Amygdala (tissue), 56 donors: ENCODE results near the gene INPP5B.
A peak's percentile ranks its signal among the peaks of the same experiment; 100 is the strongest.

ENCODE experiments used
- DNase-seq, 56 donors: peaks; one replicate each; lab custom pipeline; 2025; lab: John Stamatoyannopoulos, UW

The INPP5B gene

DNA sequence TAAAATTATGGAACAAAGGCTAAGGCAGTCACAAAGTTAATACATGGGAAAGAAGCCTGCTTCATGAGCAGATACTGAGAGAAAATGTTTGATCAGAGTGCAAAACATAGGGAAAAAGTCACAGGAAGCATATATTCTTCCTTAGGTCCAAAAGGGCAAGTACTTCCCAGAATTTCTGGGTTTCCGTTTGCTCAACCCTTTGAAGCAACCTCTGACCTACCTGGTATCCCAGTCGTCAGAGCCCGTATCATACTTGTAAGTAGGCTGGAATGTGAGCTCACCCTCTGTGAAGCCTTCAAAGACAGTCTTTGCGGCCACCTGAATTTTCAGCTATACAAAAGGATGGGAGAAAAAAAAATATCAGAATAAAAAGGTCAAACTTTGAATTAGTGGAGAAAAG lies 67.0 kb downstream of the INPP5B start:
- no peak for DNase-seq

DNA sequence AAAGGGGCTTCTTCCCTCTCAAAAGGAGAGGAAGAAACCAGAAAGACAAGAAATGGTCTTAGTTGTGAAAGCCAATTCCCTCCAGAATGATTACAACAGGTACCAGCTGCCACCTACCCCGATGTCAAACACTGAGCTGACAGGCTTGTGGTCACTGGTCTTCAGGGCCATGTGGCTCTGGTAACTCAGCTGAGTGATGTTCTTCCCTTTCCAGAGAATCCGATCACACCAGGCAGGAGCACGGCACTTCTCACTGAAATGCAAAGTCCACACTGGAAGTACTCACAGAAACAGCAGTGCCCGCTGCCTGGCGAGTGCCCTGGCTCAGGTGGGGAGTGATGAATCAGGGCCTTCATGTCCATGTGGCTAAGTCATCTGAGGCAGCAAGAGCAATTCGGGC lies 68.8 kb downstream of the INPP5B start:
- DNase-seq = no peak

DNA sequence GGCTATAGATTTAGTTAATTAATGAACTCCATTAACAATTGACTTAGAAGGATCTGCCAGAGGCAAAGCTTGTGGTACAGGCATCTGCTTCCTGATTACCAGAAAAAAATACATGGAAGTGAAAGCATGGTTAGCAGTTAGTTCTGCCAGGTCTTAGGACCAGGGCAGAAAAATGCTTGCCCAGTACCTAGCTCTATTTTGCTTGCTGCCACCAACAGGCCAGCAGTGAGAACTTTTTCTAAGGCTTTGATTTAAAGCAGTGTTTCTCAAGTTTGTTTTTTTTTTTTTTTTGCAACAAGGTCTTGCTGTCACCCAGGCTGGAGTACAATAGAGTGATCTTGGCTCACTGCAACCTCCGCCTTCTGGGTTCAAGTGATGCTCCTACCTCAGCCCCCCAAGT lies 71.0 kb downstream of the INPP5B start:
- DNase-seq = no peak

DNA sequence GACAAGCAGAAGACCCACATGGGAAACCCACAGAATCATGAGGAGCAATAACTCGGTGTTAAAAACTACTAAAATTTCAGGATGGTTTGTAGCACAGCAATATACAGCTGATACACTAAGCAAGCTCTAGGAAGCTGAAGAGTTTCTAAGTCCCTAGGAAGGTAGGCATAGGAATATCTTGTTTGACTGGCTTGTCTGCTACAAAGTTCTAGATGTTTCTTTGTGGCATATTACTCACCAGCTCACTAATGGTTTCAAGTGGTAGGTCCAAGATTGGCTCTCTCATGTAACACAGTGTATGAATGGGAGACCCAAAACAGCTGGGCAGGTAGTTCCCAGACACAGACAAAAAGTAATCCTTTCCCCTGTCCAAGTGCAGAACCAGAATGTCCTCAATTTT lies 74.2 kb downstream of the INPP5B start:
- no peak for DNase-seq

DNA sequence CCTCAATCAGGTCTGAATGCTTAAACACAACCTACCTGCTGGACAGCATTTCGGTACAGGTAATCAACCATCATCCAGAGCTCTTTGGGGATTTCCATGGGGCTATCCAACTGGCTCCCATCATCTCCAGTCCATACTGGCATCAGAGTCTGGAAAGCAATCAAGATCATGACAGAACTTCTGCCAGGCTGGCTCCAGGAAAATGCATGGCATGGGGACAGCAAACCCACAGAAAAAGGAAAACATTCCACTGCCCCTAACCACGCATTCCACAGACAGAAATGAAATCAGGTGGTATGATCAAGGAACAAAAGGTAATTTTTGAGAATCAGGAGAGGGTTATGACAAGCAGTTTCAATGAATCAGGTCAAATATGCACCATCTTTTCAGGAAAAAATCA lies 78.4 kb downstream of the INPP5B start:
- no peak for DNase-seq

DNA sequence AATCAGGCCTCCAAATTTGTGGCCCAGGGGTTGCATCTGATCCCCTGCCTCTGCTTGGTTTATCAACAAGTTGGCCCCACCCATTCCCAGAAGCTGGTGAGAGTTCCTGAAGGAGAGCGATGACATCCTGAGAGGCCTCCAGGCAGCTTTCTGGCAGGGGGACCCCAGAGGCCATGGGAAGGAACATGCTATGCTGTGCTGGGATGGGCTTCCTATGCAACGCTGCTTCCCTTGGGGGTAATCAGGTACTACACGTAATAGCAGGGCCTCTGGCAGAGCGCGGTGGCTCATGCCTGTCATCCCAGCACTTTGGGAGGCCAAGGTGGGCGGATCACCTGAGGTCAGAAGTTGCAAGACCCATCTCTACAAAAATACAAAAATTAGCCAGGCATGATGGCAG lies 79.1 kb downstream of the INPP5B start:
- DNase-seq = no peak

DNA sequence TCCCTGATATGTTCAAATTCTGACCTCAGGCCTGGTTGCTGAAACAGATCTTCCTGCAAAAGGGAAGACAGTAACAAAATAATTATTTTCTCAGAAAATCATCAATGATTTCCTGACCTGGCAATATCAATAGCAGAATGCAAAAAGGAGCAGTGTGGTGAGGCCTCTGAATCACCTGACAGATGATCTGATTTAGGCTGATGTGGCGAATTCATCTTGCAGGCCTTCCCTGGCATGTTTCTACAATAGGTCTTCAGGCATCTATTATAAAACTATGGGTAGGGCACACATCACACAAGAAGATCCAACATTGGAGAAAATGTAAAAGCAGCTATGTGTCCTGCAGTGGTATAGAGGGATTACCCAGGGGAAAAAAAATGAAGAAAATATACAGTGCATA lies 80.4 kb downstream of the INPP5B start:
- DNase-seq = no peak

DNA sequence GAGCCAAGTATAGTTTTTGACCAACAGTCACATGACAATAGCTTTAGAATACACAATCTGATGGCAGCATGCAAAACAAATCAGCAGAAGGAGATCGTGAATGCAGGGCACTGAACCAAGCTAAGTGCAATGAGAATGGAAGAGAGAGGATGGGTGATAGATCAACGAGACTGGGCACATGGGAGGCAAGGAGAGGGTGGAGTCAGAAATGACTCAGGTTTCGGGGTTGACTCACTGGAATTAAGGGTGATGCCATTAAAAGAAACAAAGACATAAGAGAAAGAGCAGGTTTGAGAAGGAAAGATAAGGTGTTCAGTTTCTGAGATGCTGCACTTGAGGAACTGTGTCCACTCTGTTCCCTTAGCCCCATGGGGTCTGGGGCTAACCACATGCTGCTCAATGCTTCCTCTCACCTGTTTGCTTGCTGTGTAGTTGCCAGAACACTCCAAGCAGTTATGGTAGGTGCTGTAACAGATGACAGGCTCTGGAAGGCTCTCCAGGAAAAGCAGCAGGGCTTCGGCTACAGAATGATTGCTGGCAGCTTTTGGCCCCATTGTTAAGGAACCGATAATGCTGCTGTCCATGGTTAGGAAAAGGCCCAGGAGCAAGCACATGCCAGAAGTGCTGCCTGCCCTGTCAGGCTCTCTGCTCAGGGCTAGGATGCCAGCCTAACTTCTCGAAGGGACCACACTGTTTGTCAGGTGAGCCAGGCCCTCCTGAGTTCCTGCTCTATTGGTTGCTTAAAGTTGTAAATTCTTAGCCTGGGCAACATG lies 81.3 kb downstream of the INPP5B start:
- no peak for DNase-seq

DNA sequence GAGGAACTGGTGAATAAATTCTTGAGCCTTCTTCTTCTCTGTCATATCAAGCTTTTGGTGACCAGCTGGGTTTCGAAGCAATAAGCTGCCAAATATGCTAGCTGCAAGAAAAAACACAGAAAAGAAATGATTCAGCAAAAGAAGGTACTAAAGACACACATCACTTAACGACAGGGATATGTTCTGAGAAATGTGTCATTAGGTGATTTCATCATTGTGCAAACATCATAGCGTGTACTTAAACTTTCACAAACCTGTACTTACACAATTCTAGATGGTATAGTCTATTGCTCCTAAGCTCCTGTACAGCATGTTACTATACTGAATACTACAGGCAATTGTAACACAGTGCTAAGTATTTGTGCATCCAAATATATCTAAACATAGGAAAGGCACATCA lies 84.5 kb downstream of the INPP5B start:
- DNase-seq = no peak

DNA sequence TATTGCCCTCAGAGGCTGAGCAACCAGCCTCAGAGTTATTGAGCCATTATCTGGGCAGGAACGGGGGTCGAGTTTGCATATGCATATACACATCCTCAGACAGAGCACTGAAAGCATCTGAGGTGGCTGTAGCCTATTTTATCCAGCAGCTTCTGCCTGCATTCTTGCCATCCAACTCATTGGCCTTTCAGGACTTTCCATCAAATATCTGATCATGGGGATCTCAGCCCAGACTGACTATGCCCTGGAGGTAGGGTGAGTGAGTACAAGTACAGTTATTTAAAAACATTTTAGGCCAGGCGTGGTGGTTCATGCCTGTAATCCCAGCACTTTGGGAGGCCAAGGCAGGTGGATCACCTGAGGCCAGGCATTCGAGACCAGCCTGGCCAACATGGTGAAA lies 85.7 kb downstream of the INPP5B start:
- DNase-seq = no peak

DNA sequence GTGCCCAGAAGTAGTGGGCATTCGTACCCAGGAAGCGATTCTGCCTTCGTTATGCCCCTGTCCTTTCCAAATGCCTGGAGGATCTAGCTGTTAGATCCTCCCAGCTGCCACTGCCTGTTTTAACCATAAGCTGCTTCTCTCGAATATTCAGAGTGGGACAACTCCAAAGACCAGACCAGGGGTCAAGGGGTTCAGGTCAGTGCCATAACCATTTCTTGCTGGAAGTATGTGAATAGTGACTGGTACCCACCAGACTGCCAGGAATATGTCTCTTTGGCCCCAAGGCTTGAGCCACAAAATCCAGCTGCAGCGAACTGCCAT lies 86.5 kb downstream of the INPP5B start:
- DNase-seq = no peak

DNA sequence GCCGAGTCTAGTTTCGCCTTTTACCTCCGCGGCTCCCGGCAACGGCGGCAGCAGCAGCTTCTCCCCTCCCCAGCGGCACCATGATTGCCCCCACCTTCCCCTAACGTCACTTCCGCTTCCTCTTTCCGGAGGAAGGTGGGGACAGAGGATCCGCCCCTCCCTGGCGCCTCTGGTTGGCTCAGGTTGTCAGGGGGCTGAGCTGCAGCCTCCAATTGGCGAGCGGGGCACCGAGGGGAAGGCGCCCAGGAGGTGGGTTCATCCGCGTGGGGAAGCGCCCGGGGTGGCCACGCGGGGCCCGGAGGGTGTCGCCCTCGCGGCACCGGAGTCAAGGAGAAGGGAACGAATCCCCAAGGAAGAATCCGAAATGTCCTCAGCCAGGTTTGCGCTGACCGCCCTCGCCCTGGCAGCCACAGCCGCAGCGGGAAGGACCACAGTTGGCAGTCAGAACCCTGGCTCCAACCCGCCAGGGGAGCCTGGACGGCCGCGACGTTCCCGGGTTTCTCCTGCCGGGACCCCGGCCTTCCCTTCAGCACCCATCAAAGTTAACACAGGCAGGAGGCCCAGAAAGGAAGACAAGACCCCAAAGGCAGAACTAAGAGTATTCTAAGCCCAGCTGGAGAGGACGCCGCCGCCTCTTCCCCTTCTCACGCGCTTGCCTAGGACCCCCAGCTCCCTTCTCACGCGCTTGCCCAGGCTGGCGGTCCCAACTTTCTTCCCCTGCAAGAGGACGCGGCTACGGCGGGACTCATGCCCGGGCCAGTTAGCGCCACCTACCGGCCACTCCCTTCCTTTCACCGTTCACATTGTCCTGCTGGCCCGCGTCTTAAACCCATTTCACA lies 87.1 kb downstream of the INPP5B start, which contains the start of gene MTF1:
TSS of gene MTF1 (minus strand) at position 86 of the 839 bp plus-strand sequence. CDS start 1,934 bp downstream, outside the sequence.
- peak; percentile 76 to 98 (median 93) for DNase-seq

DNA sequence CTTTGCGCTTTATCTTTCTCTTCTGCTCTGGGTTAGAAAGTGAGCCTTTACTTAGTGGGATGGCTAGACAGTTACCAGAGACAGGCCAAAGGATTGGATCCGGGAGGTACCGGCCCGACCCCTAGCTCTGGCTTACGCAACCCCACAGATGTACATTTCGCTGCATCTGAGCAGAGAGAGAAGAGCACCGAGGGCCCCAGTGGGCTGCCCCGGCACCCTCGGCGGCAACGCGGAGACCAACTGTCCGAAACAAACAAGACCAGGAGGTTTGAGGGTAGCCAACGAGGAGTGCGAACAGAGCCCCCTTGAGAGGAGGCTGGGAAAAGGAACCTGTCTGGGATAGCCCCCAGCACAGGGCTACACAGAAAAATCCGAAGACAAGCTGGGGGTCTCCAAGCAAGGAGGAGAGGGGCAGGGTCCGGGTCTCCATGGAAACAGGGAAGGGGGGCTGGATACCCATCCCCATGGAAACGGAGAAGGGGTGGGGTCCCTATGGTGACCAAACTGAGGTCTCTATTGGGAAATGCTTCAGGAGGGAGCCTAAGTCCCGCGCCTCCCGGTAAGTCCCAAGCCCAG lies 87.8 kb downstream of the INPP5B start:
- peak in 4 of 56 donors; percentile 27 to 59 (median 28) for DNase-seq

DNA sequence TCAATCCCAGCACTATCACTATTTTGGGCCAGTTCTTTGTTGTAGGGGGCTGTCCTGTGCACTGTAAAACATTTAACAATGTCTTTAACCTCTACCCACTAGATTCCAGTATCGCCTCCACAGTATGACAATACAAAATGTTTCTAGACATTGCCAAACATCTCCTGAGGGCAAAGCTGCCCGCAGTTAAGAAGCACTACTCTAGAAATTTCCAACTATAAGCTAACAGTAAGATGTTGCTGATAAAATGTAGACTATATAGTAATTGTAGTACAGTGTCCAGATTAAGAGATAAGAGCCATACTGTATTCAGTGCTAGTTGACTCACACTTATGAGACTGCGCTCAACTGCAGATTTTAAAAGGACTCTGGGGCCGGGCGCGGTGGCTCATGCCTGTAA lies 92.4 kb downstream of the INPP5B start:
- no peak for DNase-seq

DNA sequence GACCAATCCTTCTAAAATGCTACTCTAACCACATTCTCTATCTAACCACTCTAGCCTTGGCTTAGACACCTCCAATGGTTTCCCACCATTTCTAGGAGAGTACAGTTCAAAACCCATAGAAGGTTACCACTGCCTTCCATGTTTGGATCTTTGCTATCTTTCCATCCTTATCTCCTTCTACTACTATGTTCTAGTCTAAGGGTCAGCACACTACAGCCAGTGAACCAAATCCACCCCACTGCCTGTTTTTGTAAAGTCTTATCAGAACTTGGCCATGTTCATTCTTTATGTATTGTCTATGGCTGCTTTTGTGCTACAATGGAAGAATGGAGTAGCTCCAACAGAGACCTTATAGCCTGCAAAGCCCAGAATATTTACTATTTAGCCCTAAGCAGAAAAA lies 93.7 kb downstream of the INPP5B start:
- DNase-seq = no peak

DNA sequence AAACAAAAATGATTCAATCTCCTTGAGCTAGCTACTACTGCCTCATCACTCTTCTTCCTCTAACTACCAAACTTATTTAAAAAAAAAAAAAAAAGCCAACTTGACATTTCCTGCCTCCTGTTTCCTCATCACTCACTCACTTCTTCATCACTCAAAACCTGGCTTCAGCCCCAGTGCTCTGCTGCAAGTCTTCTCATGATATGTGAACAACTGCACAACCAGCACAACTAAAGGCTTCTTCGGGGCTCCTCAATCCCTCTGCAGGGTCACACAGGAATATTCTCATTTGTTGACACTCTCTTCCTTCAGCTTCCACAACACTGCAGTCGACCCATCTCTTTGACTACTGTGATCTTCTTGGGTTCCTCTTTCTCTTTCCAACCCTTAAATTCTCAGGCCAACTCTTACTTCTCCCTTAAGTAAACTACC lies 95.1 kb downstream of the INPP5B start:
- DNase-seq = no peak

DNA sequence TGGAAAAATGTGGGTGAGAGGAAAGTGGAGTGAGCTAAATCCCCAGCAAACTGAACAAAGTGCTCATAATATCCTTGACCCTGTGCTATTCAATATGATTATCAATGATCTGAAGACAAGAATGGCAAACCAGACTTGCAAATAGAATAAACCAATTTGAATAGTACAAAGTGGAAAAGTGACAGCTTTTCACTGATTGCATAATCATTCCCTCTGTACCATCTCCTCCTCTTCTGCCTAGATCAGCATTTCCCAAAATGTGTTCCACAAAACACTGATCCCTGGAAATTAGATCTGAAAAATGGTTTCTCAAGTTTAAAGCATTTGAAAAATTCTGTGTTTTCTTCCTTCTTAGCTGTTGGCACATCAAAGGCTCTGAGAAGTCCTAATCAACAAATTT lies 95.6 kb downstream of the INPP5B start:
- no peak for DNase-seq

DNA sequence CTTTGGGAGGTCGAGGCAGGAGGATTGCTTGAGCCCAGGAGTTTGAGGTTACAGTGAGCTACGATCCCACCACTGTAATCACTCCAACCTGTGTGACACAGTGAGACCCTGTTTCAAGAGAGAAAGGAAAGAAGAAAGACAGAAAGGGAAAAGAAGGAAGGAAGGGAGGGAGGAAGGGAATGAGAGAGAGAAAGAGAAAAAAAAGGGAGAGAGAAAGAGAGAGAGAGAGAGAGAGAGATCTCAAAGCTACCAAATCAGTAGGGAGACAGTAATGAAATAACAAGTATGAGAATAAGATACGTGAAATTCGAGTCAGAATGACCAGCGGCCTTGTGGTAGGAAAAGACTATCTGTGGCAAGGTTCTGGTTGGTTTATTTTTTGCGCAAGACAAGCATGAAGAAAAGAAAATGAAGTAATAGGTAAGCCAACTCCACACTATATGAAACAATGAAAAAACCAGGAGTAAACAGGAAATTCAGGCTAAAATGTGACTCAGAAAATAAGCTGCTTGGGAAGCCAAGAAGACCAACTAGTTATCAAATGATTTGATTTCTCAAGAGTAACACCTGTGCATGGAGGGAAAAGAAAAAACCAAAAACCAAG lies 96.4 kb downstream of the INPP5B start:
- DNase-seq = no peak

DNA sequence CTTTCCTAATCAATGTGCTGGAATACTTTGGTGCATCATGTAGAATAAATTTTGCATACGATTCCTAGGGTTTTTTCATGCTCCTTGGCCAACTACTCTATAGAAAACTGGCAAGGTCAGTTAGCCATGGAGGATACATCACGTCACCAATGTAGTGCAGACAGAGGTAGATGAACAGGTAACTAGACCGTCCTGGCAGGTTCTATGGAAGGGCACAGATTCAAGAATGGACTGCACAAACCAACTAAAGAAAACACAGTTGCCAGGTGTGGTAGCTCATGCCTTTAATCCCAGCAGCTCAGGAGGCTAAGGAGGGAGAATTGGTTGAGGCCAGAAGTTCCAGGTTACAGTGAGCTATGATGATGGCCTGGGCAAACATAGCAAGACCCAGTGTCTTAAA lies 97.4 kb downstream of the INPP5B start:
- no peak for DNase-seq

DNA sequence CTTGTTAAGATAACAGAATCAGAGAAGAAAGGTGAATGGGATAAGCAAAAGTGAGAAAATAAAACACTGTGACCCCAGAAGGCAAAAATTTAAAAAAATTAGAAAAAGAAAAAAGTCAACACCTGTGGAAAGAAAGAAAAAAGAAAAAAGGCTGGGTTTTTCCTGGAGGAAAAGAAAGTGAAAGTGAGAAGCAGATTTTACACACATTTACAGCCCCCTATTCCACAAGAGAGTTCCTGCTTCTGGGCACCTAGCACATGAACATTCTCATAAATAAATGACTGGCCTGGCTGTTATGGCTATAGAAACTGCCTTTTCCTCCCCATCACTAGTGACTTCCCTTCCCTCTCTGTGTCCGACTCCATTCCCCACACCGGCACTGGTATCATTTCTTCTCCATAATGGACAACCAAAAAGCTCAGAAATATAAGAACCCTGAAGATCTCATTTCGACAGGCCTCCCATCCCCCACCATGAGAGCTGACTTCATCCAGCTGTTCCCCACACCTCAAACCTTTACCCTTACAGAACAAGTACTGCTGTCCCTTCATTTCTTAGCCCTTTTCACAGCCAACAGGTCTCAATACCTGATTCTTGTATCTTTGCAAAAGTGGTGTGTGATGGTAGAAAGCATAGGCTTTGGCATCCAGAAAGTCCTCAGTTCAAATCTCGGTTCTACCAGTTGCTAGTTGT lies 100.1 kb downstream of the INPP5B start:
- DNase-seq = no peak

DNA sequence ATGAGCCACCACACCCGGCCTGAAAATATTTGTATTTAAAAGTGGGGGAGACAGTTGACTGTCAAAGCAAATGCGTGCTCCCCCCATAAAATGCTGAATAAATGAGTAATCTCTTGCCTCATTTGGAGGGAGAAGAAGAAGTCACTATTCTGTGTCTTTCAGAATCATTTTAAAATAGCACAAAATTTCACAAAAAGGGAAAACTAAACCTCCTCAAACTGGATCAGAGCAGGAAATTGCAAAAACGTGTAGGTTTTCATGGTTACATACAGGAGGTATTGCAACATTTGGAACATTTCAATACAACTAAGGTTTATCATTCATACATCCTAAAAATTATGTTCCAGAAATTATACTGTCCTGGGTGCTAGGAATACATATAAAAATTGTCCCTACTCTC lies 101.1 kb downstream of the INPP5B start:
- DNase-seq = no peak
